ENCODE results near the gene NRROS.

DNA sequence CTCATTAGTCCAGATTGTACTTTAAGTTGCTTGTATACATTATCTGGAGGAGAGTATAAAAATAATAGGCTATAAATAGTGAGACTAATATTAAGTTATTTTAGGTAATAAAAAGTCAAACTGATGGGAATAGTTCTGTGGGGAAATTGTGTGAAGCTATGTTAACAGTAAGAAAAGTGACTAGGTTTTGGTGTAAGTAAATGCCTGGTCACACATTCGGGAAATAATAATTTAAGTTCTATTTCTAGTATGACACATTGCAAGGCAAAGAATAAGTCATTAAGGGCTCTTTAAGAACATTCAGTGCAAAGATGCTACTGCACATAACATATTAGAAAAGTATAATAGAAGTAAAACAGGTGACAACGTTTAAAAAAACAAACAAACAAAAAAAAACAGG, 18.8 kb upstream of the NRROS start:
- TF ChIP-seq GATA2 (IDR thresholded peaks at IDR 0.05; ENCODE audit: low read depth, low read length) (no peak), GATA3 (IDR thresholded peaks at IDR 0.05; ENCODE audit: low read depth, low read length) (no peak)

Measured in SH-SY5Y (cell line).